Stimulated activated CD8-positive, alpha-beta memory T cell treated with anti-CD3 and anti-CD28 coated beads, Interleukin-15, amount 100 ng/mL, for 4 hours (primary cell): ENCODE measurements around the gene BAG1.

ENCODE experiments used
- DNase-seq, 2 donors: peaks; one replicate each; pipeline ENCODE4 v3.0.0-alpha.2; 2020; ENCODE audit warnings: low read depth in 2 of 2

The BAG1 gene

DNA sequence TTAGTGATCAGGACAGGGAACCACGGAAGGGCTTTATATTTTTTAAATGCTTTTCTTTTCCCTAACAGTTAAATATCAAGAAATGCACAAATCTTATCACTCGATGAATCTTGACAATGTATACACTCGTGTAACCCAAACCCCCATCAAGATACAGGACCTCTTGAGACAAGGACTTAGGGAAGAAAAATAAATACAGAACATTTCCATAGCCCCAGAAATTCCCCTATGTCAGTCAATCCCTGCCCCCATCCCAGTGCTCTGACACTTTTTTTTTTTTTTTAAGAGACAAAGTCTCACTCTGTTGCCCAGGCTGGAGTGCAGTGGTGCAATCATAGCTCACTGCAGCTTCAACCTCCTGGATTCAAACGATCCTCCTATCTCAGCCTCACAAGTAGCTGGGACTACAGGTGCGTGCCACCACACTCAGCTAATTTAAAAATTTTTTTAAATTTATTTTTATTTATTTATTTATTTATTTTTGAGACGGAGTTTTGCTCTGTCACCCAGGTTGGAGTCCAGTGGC is 21.8 kb downstream of the BAG1 start:
- no peak for DNase-seq

DNA sequence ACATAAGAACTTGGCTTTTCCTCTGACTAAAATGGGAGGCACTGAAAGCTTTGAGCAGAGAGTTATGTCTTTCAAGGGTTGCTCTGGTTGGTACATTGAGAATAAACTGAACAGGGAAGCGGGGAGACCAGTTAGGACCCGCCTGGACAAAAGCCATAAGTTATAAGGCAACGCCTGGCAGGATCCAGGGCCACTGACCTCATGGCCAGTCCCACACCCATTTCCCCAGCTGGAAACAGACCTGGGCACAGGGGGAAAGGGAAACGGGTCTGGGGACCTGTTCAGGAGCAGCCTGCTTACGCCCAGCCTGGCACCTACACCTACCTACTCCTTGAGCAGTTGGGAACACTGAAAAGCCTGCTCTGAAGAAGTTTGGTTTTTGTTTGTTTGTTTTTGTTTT is 23.2 kb downstream of the BAG1 start:
- DNase-seq = no peak

DNA sequence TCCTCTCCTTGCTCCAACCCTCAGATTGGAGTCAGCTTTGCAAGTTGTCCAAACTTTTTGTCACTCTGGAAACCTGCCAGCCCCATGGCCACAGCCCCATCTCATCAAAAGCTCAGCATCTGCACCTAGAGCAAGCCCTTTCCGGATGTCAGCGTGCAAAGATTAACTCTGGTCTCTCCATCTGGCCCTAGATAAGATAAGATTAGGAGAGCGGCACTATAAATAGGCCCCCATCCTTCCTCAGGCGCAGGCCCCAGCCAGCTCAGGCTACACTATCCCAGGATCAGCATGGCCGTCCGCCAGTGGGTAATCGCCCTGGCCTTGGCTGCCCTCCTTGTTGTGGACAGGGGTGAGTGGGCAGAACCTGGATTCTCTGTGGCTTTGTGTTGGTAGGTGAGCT is 24.6 kb downstream of the BAG1 start, which contains the start of gene SPINK4:
SPINK4 (plus strand) TSS at position 247 of the 400 bp plus-strand sequence; CDS start at position 289, 42 bp downstream.
- no peak for DNase-seq

DNA sequence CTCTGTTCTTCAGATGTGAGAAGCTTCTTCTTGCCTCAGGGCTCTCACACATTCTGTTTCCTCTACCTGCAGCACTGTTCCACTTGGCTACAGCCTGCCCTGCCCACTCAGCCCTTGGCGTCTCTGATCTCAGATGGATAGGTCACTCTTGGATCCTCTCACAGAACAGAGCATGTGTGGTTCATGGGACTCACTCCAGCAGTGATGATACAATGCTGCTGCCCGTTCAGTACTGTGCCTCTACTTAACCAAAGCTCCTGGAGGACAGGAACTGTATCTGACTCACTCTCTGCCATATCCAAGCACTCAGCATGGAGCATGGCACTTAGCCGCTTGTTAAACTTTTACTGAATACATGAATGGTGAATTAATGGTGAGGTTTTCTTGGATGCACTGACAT is 27.9 kb downstream of the BAG1 start:
- no peak for DNase-seq

DNA sequence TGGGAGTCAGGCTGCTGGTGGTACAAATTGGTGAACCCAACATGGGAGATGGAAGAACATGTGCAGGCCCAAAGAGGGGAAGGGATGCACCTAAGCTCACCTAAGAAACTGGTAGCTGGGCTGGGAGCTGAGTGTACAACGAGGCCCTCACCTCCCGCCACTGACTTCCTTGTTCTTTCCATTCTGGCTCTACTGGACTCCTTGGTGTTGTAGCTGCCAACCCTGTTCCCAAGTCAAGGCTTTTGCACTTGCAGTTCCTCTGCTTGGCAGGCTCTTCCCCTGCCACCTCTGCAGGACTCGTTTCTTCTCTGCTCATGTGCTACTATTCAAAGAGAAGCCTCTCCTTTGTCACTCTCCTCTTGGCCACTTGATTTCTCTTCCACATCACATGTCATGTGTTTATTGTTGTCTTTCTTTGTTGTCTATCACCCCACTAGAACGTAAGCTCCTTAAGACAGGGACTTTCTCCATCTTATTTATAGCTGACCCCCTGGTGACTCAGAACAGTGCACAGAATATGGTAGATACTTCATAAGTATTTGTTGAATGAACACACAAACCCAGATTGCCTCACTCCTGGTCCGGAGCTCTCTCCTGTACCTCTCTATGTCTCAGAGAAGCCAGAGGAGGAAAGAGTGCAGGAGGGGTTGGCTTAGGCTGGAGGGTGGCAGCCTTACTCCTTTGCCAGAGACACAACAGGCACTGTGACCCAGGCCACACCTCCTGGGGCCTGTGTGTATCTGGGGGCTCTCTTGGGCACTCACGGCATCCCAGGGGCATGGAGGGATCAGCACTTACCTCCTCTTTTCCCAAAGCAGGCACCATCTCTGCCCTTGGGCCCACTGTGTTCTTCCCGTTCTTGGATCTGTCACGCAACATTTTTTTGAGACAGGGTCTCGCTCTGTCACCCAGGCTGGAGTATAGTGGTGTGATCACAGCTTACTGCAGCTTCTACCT is 29.7 kb downstream of the BAG1 start:
- no peak for DNase-seq

DNA sequence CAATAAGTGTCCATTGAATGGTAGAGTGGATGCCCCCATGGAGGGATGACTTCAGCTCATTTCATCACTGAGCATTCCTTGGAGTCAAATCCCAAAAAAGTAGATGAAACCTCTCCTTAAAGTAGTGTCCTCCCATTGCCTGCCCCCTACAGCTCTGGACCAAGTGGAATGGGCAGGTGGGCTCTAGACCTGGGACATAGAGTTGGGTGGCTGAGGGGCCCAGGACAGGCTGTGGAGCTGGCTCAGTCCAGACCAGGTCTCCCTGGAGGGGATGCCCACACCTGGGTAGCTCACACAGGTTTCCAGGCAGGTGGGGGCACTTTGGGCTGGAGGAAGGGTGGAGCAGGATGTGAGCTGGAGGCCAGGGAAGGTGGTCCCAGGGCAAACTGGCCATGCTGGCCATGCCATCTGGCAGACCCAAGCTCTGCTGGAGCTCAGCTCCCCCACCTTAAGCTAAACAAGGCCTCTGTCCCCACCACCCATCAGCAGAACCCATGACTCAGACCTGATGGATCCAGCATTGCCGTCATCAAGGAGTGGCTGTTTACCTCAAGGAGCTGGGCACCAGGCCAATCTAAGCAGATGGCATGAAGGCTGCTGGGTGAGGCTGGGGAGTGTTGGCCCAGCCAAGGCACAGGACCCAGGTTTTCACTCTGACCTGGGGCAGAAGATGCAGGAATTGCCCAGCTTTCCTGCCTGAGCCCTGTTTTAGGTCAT is 30.7 kb downstream of the BAG1 start:
- DNase-seq = no peak

DNA sequence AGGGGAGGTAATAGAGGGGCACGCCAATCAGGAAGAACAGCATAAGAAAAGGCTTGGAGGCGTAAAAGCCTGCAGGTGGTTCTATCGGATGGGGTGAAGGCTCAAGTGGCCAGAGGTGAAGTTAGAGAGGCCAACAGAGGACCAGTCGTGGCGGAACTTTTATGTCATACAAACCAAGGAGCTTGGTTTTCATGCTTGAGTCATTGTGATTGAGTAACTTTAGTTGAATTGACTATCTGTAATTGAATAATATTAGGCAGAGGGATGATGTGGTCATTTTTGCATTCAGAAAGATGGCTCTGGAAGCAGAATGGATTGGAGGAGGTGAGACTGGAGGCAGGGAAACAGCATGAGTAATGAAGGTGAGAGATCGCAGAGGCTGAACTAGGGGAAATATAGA is 31.7 kb downstream of the BAG1 start:
- no peak for DNase-seq

DNA sequence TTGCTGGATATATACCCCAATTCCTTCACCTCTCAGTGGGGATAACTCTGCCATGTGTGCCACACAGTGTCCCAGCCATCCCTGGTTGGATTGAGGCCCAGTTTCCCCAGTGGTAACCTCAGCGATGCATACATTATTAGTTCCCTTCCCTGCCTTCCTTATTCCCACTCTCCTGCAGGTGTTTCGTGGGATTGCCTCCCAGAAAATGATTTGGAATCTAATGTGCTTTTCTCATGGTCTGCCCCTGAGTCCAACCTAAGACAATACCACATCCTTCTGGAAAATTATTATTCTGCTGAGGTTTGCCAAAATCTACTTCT is 32.9 kb downstream of the BAG1 start:
- DNase-seq = no peak

DNA sequence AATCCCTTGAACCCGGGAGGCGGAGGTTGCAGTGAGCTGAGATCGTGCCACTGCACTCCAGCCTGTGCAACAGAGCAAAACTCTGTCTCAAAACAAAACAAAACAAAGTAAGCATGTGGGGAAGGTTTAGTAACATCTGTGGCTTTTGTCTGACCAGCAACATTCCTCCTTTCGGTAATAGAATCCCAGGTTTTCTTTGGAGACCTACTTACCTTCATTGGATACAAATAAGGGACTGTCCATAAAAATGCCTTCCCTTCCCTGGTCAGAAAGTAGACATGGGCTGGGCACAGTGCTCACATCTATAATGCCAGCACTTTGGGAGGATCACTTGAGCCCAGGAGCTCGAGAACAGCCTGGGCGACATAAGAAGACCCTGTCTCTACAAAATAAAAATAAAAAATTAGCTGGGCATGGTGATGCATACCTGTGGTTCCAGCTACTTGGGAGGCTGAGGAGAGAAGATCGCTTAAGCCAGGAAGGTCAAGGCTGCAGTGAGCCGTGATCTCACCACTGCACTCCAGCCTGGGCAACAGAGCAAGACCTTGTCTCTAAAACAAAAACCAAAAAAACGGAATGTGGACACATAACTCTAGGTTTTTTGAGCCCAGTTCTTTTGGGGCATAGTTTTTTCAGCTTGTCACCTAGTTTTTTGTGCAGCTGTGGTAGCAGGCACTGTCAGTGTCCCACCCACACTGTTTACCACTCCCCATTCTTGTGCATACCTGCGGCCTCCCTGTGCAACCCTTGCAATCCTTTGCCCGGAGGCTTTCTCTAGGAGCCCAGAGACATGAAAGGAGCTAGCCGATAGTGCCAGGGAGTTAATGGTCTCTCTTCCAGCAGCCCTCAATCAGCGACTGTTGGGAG is 33.5 kb downstream of the BAG1 start:
- DNase-seq = no peak

DNA sequence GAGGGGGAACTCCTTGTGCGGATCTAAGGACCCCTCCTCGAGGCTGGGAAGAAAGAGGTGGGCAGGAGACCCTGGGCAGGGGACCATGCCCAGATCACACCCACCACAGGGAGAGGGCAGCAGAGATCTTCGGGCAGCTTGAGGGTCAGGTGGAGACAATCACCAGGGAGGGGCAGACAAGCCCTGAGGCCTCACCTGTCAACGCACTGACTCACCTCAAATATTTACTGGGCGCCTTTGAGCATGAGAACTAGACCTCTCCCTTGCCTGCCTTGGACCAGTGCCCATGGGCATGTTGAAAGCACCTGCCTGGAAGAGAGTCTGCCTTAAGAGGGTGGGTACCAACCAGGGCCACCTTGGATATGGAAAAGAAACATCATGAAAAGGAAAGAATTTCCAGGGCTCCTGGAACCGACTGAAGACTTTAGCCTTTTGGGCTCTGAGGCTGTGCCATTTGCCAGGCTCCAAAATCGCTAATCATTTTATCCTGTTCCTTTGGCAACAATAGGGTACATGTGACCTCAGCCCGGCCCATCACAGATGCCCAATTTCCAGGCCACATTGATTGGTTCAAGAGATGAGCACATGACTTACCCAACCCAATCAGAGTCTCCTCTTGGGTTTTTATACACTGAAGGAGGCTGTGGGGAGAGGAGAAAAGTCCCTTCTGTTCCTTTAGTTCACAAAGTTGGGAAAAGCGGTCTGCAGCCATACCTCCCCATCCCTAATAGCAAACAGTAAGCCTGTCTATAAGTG is 35.0 kb downstream of the BAG1 start:
- DNase-seq = no peak

DNA sequence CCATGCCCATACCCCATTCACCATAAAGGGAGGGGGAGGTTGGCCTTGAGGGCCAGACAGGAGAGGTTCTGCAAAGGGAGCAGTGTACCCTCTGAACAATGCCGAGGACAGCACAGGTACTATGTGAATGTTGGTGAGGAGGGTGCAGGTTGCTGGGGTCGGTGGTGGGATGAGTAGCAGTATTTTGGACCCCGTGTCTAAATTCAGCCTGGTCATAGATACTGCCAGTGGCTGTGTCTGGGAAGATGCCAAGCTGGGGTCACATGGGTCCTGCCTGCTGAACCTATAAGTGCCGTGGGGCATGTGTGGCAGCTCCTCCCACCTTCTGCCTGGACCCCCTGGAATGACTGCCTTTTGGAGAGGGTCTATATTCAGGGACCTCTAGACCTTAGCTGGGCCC is 35.9 kb downstream of the BAG1 start:
- no peak for DNase-seq

DNA sequence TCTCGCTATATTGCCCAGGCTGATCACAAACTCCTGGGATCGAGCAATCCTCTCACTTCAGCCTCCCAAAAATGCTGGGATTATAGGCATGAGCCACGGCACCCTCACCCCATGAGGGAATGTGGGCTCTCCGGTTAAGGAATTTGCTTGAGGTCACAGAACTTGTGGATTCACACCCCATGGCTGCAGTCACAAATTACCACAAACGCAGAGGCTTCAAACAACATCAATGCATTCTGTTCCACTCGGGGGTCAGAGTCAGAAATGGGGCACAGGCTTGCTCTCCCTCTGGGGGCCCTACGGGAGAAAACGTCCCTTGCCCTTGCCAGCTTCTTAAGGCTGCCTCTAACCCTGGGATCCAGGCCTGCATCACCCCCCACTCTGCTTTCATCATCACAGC is 36.8 kb downstream of the BAG1 start:
- DNase-seq = no peak

DNA sequence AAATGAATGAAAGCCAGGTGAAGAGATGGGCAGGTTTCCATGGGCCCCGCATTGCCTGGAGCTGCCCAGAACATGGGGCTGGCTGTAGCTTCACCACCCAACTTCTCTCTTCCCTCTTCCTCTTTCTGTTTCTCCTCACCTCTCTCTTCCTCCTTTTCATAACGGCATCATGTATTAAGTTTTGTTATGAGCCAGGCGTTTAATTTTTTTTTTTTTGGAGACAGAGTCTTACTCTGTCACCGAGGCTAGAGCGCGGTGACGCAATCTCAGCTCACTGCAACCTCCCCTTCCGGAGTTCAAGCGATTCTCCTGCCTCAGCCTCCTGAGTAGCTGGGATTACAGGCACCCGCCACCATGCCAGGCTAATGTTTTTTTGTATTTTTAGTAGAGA is 37.5 kb downstream of the BAG1 start:
- no peak for DNase-seq

DNA sequence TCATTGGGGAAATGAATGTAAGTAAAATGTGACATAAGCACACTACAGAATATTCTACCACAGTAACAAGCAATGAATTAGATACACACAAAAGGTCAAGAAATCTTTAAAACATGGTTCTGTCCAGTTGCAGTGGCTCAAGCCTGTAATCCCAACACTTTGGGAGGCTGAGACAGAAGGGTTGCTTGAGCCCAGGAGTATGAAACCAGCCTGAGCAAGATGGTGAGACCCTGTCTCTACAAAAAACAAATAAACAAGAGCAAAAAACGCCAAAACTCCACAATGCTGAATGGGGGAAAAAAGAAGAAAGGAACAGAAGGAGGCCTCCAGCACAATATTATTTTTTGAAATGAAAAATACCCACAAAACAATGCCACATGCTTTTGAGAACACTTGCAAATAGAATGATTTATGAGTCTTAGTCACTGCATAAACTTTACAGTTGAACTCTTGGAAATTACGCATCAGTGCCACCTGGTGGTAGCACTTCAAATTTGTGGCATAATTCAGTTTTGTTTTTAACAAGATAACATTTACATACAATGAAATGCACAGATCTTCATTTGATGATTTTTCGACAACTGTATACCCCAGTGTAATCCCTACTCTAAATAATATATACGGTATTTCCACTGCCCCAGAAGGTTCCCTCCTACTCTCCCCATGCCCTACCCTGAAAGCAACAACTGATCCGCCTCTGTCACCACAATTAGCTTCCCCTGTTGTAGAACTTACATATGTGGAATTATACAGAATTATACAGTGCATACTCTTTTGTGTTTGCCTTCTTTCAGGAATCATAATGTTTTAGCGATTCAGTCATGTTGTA is 39.0 kb downstream of the BAG1 start:
- peak; percentile 6 to 50 for DNase-seq

DNA sequence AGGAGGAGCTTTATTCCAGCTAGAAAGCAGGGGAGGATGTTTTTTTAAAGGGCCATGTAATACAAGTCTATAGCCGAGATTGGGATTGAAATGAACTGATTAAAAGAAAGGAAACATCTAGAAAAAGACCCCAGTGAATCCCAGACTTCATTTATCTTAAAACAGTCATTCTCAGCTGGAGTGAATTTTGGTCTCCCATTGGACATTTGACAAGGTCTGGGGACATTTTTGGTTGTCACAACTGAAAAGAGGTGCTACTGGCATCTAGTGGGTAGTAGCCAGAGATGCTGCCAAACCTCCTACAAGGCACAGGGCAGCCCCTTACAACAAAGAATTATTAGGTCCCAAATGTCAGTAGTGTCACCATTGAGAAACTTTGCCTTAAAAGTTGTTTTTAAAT is 40.8 kb downstream of the BAG1 start:
- DNase-seq = no peak

DNA sequence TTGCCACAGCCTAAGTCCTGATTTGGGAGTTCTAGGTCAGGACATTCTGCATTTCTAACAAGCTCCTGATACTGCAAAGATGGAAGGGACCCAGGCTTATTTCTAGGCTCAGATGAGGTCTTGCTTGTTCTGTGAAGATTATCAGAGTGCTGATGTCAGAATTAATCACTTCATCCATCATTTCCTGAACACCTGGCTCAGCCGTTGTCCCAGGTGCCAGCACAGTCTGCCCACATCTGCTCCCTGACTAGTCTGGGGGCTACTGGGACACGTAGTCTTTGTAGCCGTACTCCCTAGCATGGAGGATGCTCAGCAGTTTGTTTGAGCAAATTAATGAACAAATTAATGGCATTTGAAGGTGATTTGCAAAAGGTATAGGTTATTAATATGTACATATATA is 42.5 kb downstream of the BAG1 start:
- no peak for DNase-seq

DNA sequence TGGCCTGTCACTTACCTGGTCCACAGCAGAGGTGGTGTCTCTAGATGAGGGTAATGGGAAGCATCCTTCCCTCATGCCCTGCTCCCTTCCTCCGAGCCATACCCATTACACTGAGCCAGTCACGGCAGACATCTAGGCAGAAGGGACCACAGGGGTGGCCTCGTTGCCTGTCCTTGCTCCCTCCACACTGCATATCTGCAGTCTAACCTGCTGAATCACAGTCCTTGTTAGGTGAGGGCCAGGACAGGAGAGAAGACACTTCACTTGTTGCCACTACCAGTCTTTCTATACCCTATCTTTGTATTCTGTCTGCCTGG is 43.0 kb downstream of the BAG1 start:
- DNase-seq = no peak

DNA sequence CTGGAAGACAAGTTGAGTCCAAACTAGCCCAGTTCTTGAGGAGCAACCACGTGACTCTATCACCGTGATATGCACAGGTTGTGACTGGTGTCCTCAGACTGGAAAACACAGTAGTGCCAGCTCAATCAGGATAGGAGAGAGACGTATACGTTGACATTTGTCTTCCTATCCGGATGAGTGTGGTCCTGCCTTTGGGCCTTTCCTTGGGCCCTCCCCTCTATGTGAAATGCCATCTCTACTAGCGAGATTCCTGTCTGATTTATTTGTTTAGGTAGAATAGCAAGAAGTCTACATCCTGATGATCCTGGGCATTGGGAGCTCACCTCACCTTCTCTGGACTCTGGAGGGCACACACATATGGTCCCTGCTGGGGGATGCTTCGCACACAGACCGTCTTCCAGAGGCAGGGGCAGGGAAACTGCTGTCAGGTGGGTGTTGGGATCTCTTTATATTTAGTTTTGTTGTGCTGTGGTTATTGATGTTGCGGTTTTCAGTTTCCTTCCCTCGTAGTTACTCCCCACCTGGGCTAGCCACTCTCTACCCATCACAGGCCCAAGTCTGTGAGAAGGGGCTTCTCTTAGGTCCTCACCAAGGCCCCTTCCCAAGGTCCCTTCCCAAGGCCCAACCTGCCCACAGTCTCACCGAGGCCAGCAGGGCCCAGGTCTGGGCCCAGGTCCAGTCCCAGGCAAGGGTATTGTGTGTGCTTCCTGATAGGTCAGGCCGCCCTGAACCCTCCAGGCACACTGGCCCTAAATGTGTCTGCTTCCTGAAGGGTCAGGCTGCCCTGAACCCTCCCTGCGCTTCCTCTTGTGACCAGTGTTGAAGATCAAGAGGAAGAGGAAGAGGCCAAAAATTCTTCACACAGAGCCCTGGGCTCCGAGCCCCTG is 43.6 kb downstream of the BAG1 start:
- DNase-seq = no peak

DNA sequence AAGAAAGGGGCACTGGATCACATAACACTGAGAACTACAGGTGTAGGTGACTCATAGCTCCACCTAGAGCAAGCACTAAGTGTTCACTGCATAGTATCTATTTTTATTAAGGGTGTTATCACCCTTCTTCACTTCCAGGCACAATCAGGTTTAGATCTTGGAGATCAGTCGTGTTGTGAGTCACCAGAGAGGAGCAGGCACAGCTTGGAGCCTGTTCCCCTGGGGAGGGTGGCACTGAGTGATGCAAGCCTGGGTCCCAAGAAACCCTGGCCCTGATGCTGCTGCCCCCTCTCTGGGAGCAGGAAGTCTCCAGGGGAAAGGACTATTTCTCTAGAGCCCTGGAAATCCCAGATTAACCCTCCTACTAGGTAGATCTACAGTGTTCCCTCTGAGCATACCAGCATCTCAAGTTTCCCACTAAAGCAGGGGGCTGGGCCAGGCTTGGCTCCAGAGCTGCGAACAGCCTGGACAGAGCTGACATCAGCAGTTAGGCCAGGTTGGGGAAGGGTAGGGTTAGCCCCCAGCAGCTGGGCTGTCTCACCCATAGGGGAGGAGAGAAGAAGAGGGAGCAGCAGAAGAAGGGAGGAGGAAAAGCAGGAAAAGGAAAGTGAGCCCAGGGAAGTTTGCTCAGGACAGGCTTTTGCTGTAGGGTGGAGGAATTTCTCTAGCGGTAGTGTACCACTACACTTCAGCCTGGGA is 52.7 kb downstream of the BAG1 start:
- DNase-seq = no peak
